Adrenal gland (tissue), 12 donors: ENCODE results near the gene STK17B. TPM values are rescaled to one million over a fixed set of nuclear protein-coding genes. Genes with fewer than 3 reads are reported as not detected.

ENCODE experiments used
- DNase-seq, 7 donors: peaks; one replicate each; pipeline ENCODE4 v3.0.0-alpha.2; 2019 to 2020
- H3K27ac ChIP-seq, 5 donors: fragments of 200-600 bp; sonication (generic) in 4 of 5; 1 replicate in 3 of 5; 2 replicates in 2 of 5; pipeline versions ENCODE4 v1.5.1 to v1.8.0; 2016 to 2020; ENCODE audit warnings: mild to moderate bottlenecking in 1 of 5
- H3K27me3 ChIP-seq: fragments of 200-600 bp; 2 replicates; pipeline ENCODE4 v1.8.0; 2021
- H3K36me3 ChIP-seq, 2 donors: fragments of 200-600 bp; replicated peaks in 1 of 2; 1 replicate in 1 of 2; 2 replicates in 1 of 2; pipeline versions ENCODE4 v1.5.1 to v1.8.0; 2018 to 2022
- H3K4me1 ChIP-seq, 2 donors: fragments of 200-600 bp; replicated peaks in 1 of 2; 1 replicate in 1 of 2; 2 replicates in 1 of 2; pipeline versions ENCODE4 v1.5.1 to v1.8.0; 2018 to 2021
- H3K4me3 ChIP-seq, 4 donors: fragments of 200-600 bp; sonication (generic) in 3 of 4; one replicate each; pipeline ENCODE4 v1.5.1; 2016 to 2018
- H3K9me3 ChIP-seq, 3 donors: fragments of 200-600 bp; sonication (generic) in 1 of 3; replicated peaks in 1 of 3; 1 replicate in 2 of 3; 2 replicates in 1 of 3; pipeline versions ENCODE4 v1.5.1 to v1.8.0; 2016 to 2021
- POLR2A ChIP-seq, 2 donors: fragments of 450-650 bp; IDR thresholded peaks; one replicate each; pipeline ENCODE4 v1.6.1; 2017; ENCODE audit warnings: antibody characterized with exemption in 2 of 2, mild to moderate bottlenecking in 2 of 2, moderate library complexity in 1 of 2
- WGBS, 4 donors: extraction: QIAGEN DNeasy Blood & Tissue Kit in 2 of 4; methylation state at CpG; one replicate each; pipeline versions ENCODE4 v1.1.5 to v1.1.7; 2013 to 2017; 5-methylcytosine and 5-hydroxymethylcytosine counted together
- intact Hi-C, 2 donors: fragments of 100-400 bp; cut with DNase I; formaldehyde crosslinking; loops; one replicate each; pipeline versions ENCODE4 v1.14.1 to v1.15.0; 2022 to 2023
- polyA plus RNA-seq, 3 donors: library from polyadenylated mRNA; stranded (reverse); fragments of 200-250 nt in 2 of 3; fragments of 350-450 nt in 1 of 3; fragmentation: Illumina TruSeq in 1 of 3; extraction: RNeasy Lipid Tissue Mini Kit (QIAGEN cat#74804) in 1 of 3; gene quantifications; one replicate each; pipeline ENCODE4 v1.2.3, GENCODE V29; 2013 to 2014
- total RNA-seq, 9 donors: library from RNA; depleted of rRNA in 4 of 9; stranded (reverse); fragments of >200 nt in 4 of 9; fragments of 120-200 nt in 1 of 9; fragmentation: NEBNext Ultra II Directional in 1 of 9; extraction: Animal tissue kit (Norgen Biotek cat#: 25700) in 1 of 9; gene quantifications; one replicate each; pipeline versions ENCODE4 v1.1.0 to v1.2.4, GENCODE V29; 2013 to 2023
- TF ChIP-seq, protein P1 (sequence below), 6 experiments: fragments of 450-650 bp in 4 of 6; fragments of 200-600 bp in 2 of 6; sonication (generic) in 1 of 6; IDR thresholded peaks; 1 replicate in 5 of 6; 2 replicates in 1 of 6; pipeline versions ENCODE4 v1.5.1 to v1.8.0; 2016 to 2021; ENCODE audit warnings: antibody characterized with exemption in 6 of 6, mild to moderate bottlenecking in 2 of 6, moderate library complexity in 1 of 6
- donor health status: healthy with polysubstance abuse.
- donor health status: Bipolar disorder and iron deficiency.
- donor health status: DM: yes; HTN: yes; CAD: no.
- donor health status: DM: no; HTN: no; CAD: no.
- donor health status: DM: no; HTN: no; CAD: no.
- donor health status: DM: yes; HTN: yes; CAD: no.

The STK17B gene
- total and polyA plus RNA-seq, 12 donors = 3.6 to 35.0 (median 15.5) TPM

GRCh38 chr2:196217116-196217515 lies 45.7 kb upstream of the STK17B start:
- no peaks in the 10 kb centered on the region for H3K9me3 ChIP-seq
- no peaks in the 10 kb centered on the region for H3K4me1 ChIP-seq
- no peak for DNase-seq
- no peaks in the 10 kb centered on the region for H3K36me3 ChIP-seq
- 83 to 92% (median 84%) methylated on average over 4 of the region's 4 CpGs for WGBS, 4 donors
- no peak overlapping the region for H3K27ac ChIP-seq
- H3K27me3 ChIP-seq = no peaks in the 10 kb centered on the region
- TF ChIP-seq, protein P1, sequence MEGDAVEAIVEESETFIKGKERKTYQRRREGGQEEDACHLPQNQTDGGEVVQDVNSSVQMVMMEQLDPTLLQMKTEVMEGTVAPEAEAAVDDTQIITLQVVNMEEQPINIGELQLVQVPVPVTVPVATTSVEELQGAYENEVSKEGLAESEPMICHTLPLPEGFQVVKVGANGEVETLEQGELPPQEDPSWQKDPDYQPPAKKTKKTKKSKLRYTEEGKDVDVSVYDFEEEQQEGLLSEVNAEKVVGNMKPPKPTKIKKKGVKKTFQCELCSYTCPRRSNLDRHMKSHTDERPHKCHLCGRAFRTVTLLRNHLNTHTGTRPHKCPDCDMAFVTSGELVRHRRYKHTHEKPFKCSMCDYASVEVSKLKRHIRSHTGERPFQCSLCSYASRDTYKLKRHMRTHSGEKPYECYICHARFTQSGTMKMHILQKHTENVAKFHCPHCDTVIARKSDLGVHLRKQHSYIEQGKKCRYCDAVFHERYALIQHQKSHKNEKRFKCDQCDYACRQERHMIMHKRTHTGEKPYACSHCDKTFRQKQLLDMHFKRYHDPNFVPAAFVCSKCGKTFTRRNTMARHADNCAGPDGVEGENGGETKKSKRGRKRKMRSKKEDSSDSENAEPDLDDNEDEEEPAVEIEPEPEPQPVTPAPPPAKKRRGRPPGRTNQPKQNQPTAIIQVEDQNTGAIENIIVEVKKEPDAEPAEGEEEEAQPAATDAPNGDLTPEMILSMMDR (IDR thresholded peaks at IDR 0.05) = no peak
- TF ChIP-seq POLR2A (IDR thresholded peaks at IDR 0.05) = no peak
- H3K4me3 ChIP-seq = no peak overlapping the region
- intact Hi-C loops = no loop called here

DNA sequence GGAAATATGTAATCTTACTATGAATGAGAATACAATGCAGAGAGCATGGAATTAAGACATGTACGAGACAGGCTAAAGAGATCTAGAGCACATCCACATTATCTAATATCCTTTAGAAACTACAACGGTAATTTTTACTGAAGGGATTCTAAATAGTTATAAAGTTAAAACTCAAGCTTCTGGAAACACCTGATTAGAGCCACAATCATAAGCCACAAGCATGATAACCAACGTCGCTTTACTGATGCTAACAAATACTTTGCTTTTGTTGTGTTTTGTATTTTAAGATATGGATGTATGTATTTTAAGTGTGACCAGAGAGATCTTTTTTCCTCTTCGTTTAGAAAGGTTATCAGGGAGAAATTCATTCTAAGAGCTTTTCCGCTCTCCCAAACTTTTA lies 44.0 kb upstream of the STK17B start:
- no peaks in the 10 kb centered on the region for H3K4me1 ChIP-seq
- H3K27ac ChIP-seq = no peak overlapping the region
- DNase-seq = no peak
- no peaks in the 10 kb centered on the region for H3K36me3 ChIP-seq
- TF ChIP-seq, protein P1 (IDR thresholded peaks at IDR 0.05) = no peak
- no peak for TF ChIP-seq POLR2A (IDR thresholded peaks at IDR 0.05)
- no peaks in the 10 kb centered on the region for H3K27me3 ChIP-seq
- no peak overlapping the region for H3K4me3 ChIP-seq
- H3K9me3 ChIP-seq = no peaks in the 10 kb centered on the region
- WGBS, 4 donors = 90 to 94% (median 92%) methylated on average over 6 of the region's 6 CpGs
- intact Hi-C loops = no loop called here

DNA sequence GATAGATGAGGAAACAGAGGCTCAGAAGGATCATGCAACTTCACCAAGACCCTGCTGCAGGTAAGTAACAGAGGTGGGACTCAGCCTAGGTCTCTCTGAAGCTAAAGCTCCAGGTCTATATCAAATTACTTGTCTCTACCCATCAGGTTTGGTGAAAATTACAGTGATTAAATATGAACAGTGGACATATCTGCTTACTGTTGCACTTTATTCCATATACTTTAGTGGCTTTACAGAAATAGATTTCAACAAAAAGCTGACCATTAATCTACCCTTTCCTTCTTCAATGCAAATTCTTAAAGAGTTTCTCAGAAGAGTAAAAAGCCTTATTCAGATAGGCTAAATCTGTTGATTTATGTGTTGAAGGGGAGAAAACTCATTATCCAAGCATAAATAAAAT lies 42.8 kb upstream of the STK17B start:
- no peaks in the 10 kb centered on the region for H3K36me3 ChIP-seq
- no peaks in the 10 kb centered on the region for H3K4me1 ChIP-seq
- DNase-seq = no peak
- no peaks in the 10 kb centered on the region for H3K9me3 ChIP-seq
- H3K4me3 ChIP-seq = no peak overlapping the region
- intact Hi-C loops = no loop called here
- no peaks in the 10 kb centered on the region for H3K27me3 ChIP-seq
- no peak overlapping the region for H3K27ac ChIP-seq
- TF ChIP-seq, protein P1 (IDR thresholded peaks at IDR 0.05) = no peak
- TF ChIP-seq POLR2A (IDR thresholded peaks at IDR 0.05) = no peak

DNA sequence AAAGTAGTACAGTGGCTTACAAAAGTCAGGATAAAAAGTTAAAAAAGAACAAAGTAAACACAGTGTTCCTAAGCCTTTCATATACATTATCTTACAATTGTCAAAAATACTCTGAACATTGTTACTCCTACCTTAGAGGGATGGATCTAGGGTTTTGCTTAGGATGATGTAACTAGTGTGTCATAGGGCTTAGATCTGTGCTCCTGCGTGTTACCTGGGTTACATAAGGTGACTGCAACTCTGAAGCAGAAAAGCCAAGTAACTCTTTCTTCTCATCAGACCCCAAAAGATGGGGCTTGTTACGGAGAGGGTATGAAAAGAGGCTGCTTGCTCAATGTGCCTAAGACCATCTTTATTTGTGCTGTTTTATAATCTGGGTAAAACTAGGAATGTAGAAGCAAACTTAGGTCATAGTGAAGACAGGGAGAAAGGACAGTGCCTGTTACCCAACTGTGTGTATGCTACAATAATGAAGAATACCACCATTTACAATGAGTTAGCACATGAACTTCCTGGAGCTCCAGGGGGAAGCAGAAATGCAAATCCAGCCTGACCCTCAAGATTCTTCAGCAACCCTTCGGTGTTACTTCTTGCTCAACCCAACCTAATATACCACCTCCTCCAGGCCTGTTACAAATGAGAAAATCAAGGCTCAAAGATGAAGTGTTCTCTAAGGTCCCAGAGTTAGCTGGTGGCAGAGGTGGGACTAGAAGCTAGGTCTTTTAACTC lies 42.0 kb upstream of the STK17B start:
- H3K36me3 ChIP-seq = no peaks in the 10 kb centered on the region
- no peak overlapping the region for H3K4me3 ChIP-seq
- H3K9me3 ChIP-seq = no peaks in the 10 kb centered on the region
- no peak for DNase-seq
- intact Hi-C loops = no loop called here
- TF ChIP-seq, protein P1 (IDR thresholded peaks at IDR 0.05) = no peak
- no peak for TF ChIP-seq POLR2A (IDR thresholded peaks at IDR 0.05)
- no peak overlapping the region for H3K27ac ChIP-seq
- H3K27me3 ChIP-seq = no peaks in the 10 kb centered on the region
- 85 to 94% (median 91%) methylated on average over 3 of the region's 3 CpGs for WGBS, 4 donors
- H3K4me1 ChIP-seq = no peaks in the 10 kb centered on the region
